Measurements from ENCODE around the gene CHRM5. TPM values are rescaled to one million over a fixed set of nuclear protein-coding genes. Genes with fewer than 3 reads are reported as not detected.
A peak's percentile ranks its signal among the peaks of the same experiment; 100 is the strongest.

The CHRM5 gene
- total and polyA plus RNA-seq, 2 donors from 2014 or later = 0.06 TPM; not detected in 1

GRCh38 chr15:34099914-34100313, 131.6 kb downstream of the CHRM5 start:
- FAIRE-seq = no peak
- Histone ChIP-seq H3K36me3 (ENCODE audit: control insufficient read depth in 2 of 3, insufficient read depth in 3 of 3, low read length in 3 of 3) (peaks cover 0 to under 1% (median under 1%) of the 10 kb centered on the region in 3 donors), H3K9me3 (ENCODE audit: control insufficient read depth in 2 of 3, insufficient read depth in 1 of 3, low read length in 3 of 3) (no peaks in the 10 kb centered on the region), H3K4me1 (ENCODE audit: control insufficient read depth in 2 of 3, insufficient read depth in 2 of 3, low read depth in 1 of 3, low read length in 3 of 3) (peaks cover 0 to 11% (median 0%) of the 10 kb centered on the region in 3 donors), H3K4me3 (ENCODE audit: low read length in 3 of 3) (no peak overlapping the region), H3K27me3 (ENCODE audit: control insufficient read depth, insufficient read depth, low read length) (no peaks in the 10 kb centered on the region), H3K27ac (ENCODE audit: low read depth in 2 of 2, low read length in 2 of 2) (no peak overlapping the region), H3K9ac (ENCODE audit: low read length in 3 of 3) (no peak overlapping the region)
- DNase-seq = no peak
- intact Hi-C loops (cut with DNase I) = loop anchor here (10.0 kb wide), 1 partner anchor 1135 kb away; no protein-coding TSS in a partner anchor
- TF ChIP-seq CTCF (IDR thresholded peaks at IDR 0.05; ENCODE audit: borderline replicate concordance, extremely low read depth, insufficient read depth) = no peak

DNA sequence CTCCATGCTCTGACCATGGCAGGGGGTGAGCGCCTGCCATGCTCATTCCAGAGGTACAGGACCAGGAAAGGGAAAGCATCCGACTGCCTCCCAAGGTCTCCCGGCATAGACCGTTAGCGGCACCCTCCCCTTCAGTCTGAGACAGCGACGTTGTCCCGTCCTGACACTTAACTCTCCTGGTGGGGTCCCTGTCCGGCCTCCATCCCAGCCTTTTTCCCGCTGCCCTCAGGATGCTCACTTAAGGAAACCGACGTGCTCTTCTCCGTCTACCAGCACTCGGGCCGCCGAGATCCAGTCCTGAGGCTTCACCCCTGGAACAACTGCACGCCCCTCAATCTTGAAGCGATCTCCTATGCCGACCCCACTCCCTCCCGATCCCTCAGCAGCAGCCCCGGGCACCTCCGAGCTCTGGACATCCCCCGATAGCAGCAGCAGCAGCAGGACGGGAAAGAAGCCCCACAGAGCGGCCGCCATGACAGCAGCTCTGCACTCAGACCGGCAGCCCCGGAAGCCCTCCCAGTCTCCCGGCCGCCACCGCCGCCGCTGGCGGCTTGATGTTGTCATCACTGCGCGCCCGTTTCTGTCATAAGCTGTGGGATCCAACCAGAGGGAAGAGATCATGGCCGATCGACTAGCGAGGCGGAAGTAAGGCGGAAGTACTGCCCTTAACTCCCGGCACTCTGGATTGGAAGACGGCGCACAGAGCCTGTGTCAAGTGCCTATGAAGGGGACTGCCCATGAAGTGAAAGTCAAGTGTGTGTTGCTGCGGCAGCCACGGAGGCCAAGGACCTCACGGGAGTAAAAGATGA, 133.3 kb downstream of the CHRM5 start, which contains the start of the genes EMC7 and PGBD4:
Gene EMC7, minus strand, starts transcription at position 497 of the 809 bp plus-strand sequence. Its CDS starts 23 bp downstream, at position 474.
Gene PGBD4, plus strand, starts transcription at position 718 of the 809 bp plus-strand sequence. CDS start 449 bp downstream, outside the sequence.
- TF ChIP-seq CTCF (IDR thresholded peaks at IDR 0.05; ENCODE audit: borderline replicate concordance, extremely low read depth, insufficient read depth) = no peak
- no peaks in the 10 kb centered on the region for H3K9me3 ChIP-seq (ENCODE audit: control insufficient read depth in 2 of 3, insufficient read depth in 1 of 3, low read length in 3 of 3)
- H3K36me3 ChIP-seq (ENCODE audit: control insufficient read depth in 2 of 3, insufficient read depth in 3 of 3, low read length in 3 of 3) = no peaks in the 10 kb centered on the region
- peak; percentile 61 for FAIRE-seq
- H3K4me1 ChIP-seq (ENCODE audit: control insufficient read depth in 2 of 3, insufficient read depth in 2 of 3, low read depth in 1 of 3, low read length in 3 of 3) = peaks cover 0 to 11% (median 0%) of the 10 kb centered on the region in 3 donors
- intact Hi-C loops (cut with DNase I) = no loop called here
- H3K9ac ChIP-seq (ENCODE audit: low read length in 3 of 3) = peak within 1 kb of the TSS; percentile 95 to 97 (median 96)
- H3K27me3 ChIP-seq (ENCODE audit: control insufficient read depth, insufficient read depth, low read length) = no peaks in the 10 kb centered on the region
- H3K27ac ChIP-seq (ENCODE audit: low read depth in 2 of 2, low read length in 2 of 2) = peak within 1 kb of the TSS; percentile 84 to 85
- H3K4me3 ChIP-seq (ENCODE audit: low read length in 3 of 3) = peak within 1 kb of the TSS; percentile 85 to 99 (median 99)
- DNase-seq = peak; percentile 99 to 100 (median 99)

GRCh38 chr15:34102175-34102925, 134.1 kb downstream of the CHRM5 start:
- intact Hi-C loops (cut with DNase I) = no loop called here

More at GRCh38 chr15:34102175-34102925, 134.1 kb downstream of the CHRM5 start:
- peaks cover 0 to 11% (median 0%) of the 10 kb centered on the region in 3 donors for H3K4me1 ChIP-seq (ENCODE audit: control insufficient read depth in 2 of 3, insufficient read depth in 2 of 3, low read depth in 1 of 3, low read length in 3 of 3)
- H3K4me3 ChIP-seq (ENCODE audit: low read length in 3 of 3) = peak overlapping the region; percentile 85 to 99 (median 92)
- no peaks in the 10 kb centered on the region for H3K9me3 ChIP-seq (ENCODE audit: control insufficient read depth in 2 of 3, insufficient read depth in 1 of 3, low read length in 3 of 3)
- H3K27me3 ChIP-seq (ENCODE audit: control insufficient read depth, insufficient read depth, low read length) = no peaks in the 10 kb centered on the region
- peak overlapping the region; percentile 79 to 97 (median 88) for H3K9ac ChIP-seq (ENCODE audit: low read length in 3 of 3)
- FAIRE-seq = no peak
- TF ChIP-seq CTCF (IDR thresholded peaks at IDR 0.05; ENCODE audit: borderline replicate concordance, extremely low read depth, insufficient read depth) = peak; percentile 2
- no peak for DNase-seq
- H3K27ac ChIP-seq (ENCODE audit: low read depth in 2 of 2, low read length in 2 of 2) = peak overlapping the region; percentile 84 to 85
- H3K36me3 ChIP-seq (ENCODE audit: control insufficient read depth in 2 of 3, insufficient read depth in 3 of 3, low read length in 3 of 3) = no peaks in the 10 kb centered on the region
